HepG2 (cell line): ENCODE data around the gene KIF26B. TPM values are rescaled to one million over a fixed set of nuclear protein-coding genes. Genes with fewer than 3 reads are reported as not detected.

Experiments used
- CC2D1A ChIP-seq: sonication (generic); formaldehyde crosslinking; IDR thresholded peaks from 2 replicates; pipeline ENCODE4 v1.8.1; 2023; ENCODE audit warnings: mild to moderate bottlenecking, missing genetic modification reagents
- CSRNP2 ChIP-seq: sonication (generic); formaldehyde crosslinking; conservative IDR thresholded peaks from 2 replicates; pipeline ENCODE4 v1.8.0; 2022; ENCODE audit warnings: low read depth, missing genetic modification reagents
- HNF1A ChIP-seq, 2 experiments: sonication (generic) in 1 of 2; formaldehyde crosslinking in 1 of 2; IDR thresholded peaks; 2 replicates each; pipeline versions ENCODE4 v1.4.0 to v1.6.1; 2016 to 2020; ENCODE audit warnings: borderline replicate concordance in 1 of 2, low read depth in 1 of 2, mild to moderate bottlenecking in 1 of 2, missing genetic modification reagents in 1 of 2
- NFE2L1 ChIP-seq: sonication (generic); formaldehyde crosslinking; IDR thresholded peaks from 2 replicates; pipeline ENCODE4 v1.4.0; 2020; ENCODE audit warnings: missing genetic modification reagents, mild to moderate bottlenecking, borderline replicate concordance
- NFYC ChIP-seq: IDR thresholded peaks from 2 replicates; pipeline ENCODE4 v1.6.1; 2016; ENCODE audit warnings: missing genetic modification reagents, missing compliant biosample characterization
- PAF1 ChIP-seq: IDR thresholded peaks from 2 replicates; pipeline ENCODE4 v1.6.1; 2016; ENCODE audit warnings: missing genetic modification reagents, missing compliant biosample characterization
- RFXAP ChIP-seq: sonication (generic); formaldehyde crosslinking; IDR thresholded peaks from 2 replicates; pipeline ENCODE4 v1.4.0; 2020; ENCODE audit warnings: missing genetic modification reagents, borderline replicate concordance
- SOX5 ChIP-seq: IDR thresholded peaks from 2 replicates; pipeline ENCODE4 v1.6.1; 2016; ENCODE audit warnings: borderline replicate concordance
- STAG1 ChIP-seq: sonication (generic); formaldehyde crosslinking; IDR thresholded peaks from 2 replicates; pipeline ENCODE4 v1.4.0; 2020; ENCODE audit warnings: missing genetic modification reagents
- ZBTB10 ChIP-seq: sonication (generic); formaldehyde crosslinking; IDR thresholded peaks from 2 replicates; pipeline ENCODE4 v1.4.0; 2020; ENCODE audit warnings: missing genetic modification reagents, borderline replicate concordance
- ZMYM2 ChIP-seq: sonication (generic); formaldehyde crosslinking; IDR thresholded peaks from 2 replicates; pipeline ENCODE4 v1.8.0; 2022; ENCODE audit warnings: mild to moderate bottlenecking, missing genetic modification reagents
- ZNF280B ChIP-seq: sonication (generic); formaldehyde crosslinking; IDR thresholded peaks from 2 replicates; pipeline ENCODE4 v1.5.0; 2020; ENCODE audit warnings: missing genetic modification reagents, mild to moderate bottlenecking, borderline replicate concordance
- ZNF281 ChIP-seq: sonication (generic); formaldehyde crosslinking; IDR thresholded peaks from 2 replicates; pipeline ENCODE4 v1.4.0; 2020; ENCODE audit warnings: missing genetic modification reagents, borderline replicate concordance
- ZNF550 ChIP-seq: sonication (generic); formaldehyde crosslinking; IDR thresholded peaks from 2 replicates; pipeline ENCODE4 v1.4.0; 2020; ENCODE audit warnings: mild to moderate bottlenecking, missing genetic modification reagents, borderline replicate concordance
- polyA plus RNA-seq, 8 experiments: library from polyadenylated mRNA; depleted of rRNA in 3 of 8; stranded (reverse) in 7 of 8; unstranded in 1 of 8; fragments of >200 nt; fragmentation: Illumina TruSeq in 4 of 8; extraction: Trizol in 4 of 8; gene quantifications; 2 replicates each; pipeline versions ENCODE4 v1.2.1 to v1.2.3, GENCODE V29; 2011 to 2016; ENCODE audit warnings: low read depth in 4 of 8, missing spikeins in 1 of 8, mixed read lengths in 1 of 8; ENCODE audit not compliant: insufficient read depth in 1 of 8
- total RNA-seq, 5 experiments: library from RNA; depleted of rRNA; stranded (reverse); fragments of >200 nt; fragmentation: Illumina TruSeq; extraction: Trizol; gene quantifications; 2 replicates each; pipeline ENCODE4 v1.2.3, GENCODE V29; 2016; ENCODE audit warnings: low read depth in 1 of 5

Gene KIF26B
- total and polyA plus RNA-seq, 2 of the 13 experiments (the other 11 are each of a cell fraction or from before 2014, with no cell fraction given): 0.08 to 0.09 TPM

- no peak for TF ChIP-seq CC2D1A (CRISPR knock-in tag)
- TF ChIP-seq ZNF550 (CRISPR knock-in tag): no peak
- TF ChIP-seq ZNF280B (CRISPR knock-in tag): no peak
- no peak for TF ChIP-seq CSRNP2 (CRISPR knock-in tag)
- no peak for TF ChIP-seq HNF1A (IDR thresholded peaks at IDR 0.05; ENCODE audit: low read depth)
- TF ChIP-seq HNF1A (CRISPR knock-in tag; IDR thresholded peaks at IDR 0.05; ENCODE audit: borderline replicate concordance): no peak
- TF ChIP-seq PAF1 (CRISPR knock-in tag): no peak
- TF ChIP-seq ZMYM2 (CRISPR knock-in tag): no peak
- no peak for TF ChIP-seq STAG1 (CRISPR knock-in tag)
- TF ChIP-seq RFXAP (CRISPR knock-in tag): 0 out of 2 replicates have a peak, but pooled peaks have one; percentile 18
- no peak for TF ChIP-seq NFYC (CRISPR knock-in tag)
- TF ChIP-seq ZNF281 (CRISPR knock-in tag): no peak
- no peak for TF ChIP-seq SOX5 (CRISPR knock-in tag)
- TF ChIP-seq ZBTB10: no peak
- TF ChIP-seq NFE2L1 (CRISPR knock-in tag): no peak
These were observed 995 bp upstream of the KIF26B start (continued) for GRCh38 chr1:245153552-245154428.
